D721Med (cell line): Measurements from ENCODE around the gene CA5B.
"Not testable (repeated sequence)": the region's sequence is repeated elsewhere in the genome, so short reads cannot be mapped to it uniquely, and the experiment has no call there.

ENCODE experiments used
- DNase-seq: peaks from one replicate; pipeline ENCODE4 v3.0.0; 2011; ENCODE audit warnings: low spot score; ENCODE audit not compliant: insufficient read length
- FAIRE-seq: peaks from 2 replicates; lab custom pipeline; 2011; peaks lifted over from hg19 to GRCh38; lab: Jason Lieb, UNC
- CTCF ChIP-seq: IDR thresholded peaks from 2 replicates; pipeline ENCODE4 v1.5.1; 2012; ENCODE audit warnings: mild to moderate bottlenecking, control low read depth; ENCODE audit not compliant: insufficient read depth; ENCODE audit errors: missing control alignments

CA5B gene

DNA sequence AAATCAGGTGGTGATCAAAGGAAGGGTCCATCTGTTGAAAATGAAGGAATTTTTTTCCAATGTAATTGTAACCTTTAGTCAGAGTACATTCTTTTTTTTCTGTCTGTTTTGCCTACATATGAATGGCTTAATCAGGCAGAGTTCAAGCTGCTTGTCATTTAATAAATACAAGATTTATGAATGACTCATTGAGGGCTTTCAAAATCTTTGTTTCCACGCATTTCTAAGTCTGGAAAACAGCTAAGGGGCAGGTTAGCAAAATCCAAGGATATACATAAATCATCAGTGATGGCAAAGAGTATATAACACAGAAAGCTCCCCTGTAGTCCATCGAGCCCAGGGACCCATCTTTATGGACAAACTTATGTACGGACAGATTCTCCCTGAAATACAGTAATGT lies 1.8 kb downstream of the CA5B start:
- DNase-seq (no peak), FAIRE-seq (no peak)
- TF ChIP-seq CTCF, result no peak

GRCh38 chrX:15744181-15744867 lies 6.3 kb downstream of the CA5B start:
- FAIRE-seq (no peak), DNase-seq (no peak)
- TF ChIP-seq CTCF, result no peak

DNA sequence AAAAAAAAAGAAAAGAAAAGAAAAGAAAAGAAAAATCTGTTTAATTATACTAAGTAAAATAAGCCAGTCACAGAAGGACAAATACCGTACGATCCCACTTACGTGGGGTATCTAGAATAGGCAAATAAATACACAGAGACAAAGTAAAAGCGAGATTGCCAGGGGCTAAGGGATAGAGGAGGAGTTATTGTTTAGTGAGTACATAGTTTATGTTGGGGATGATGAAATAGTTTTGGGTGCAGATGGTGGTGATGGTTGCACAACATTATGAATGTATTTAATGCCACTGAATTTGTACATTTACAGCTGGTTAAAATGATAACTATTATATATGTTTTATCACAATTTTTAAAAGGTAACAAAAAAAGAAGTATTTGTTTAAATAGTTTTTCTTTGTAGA lies 7.1 kb downstream of the CA5B start:
- TF ChIP-seq CTCF, result no peak
- FAIRE-seq, result no peak
- DNase-seq, result no peak

- not testable (repeated sequence) for FAIRE-seq
Observed at GRCh38 chrX:15746651-15747050, 8.6 kb downstream of the CA5B start.

DNA sequence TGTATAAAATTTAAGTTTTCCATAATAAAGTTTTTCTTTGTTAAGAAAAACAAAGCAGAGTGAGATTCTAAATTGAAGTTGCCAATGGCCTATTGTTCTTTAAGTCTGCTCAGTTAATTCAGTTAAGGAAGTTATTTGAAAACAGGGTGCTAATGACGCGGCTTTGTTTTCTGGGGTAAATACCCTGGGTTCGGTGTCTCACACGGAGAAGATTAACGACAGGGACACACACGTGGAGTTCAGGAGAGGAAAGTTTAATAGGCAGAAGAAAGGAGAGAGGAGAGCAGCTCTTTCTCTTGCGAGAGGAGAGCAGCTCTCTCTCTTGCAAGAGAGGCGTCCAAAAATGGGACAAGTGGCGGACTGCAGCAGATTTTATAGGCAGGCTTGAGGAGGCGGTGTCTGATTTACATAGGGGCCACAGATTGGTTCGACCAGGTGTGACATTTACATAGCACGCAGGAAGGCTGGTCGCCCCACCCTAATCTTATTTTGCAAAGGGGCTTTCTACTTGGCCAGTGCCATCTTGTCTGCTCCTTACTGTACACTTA lies 9.6 kb downstream of the CA5B start:
- TF ChIP-seq CTCF, result no peak
- FAIRE-seq (no peak), DNase-seq (no peak)

More at GRCh38 chrX:15746651-15747050, 8.6 kb downstream of the CA5B start:
- not testable (repeated sequence) for DNase-seq

- no peak for TF ChIP-seq CTCF
- no peak for DNase-seq
- FAIRE-seq, result no peak
Observed at GRCh38 chrX:15748841-15749240, 10.8 kb downstream of the CA5B start.

GRCh38 chrX:15749642-15750610 lies 11.9 kb downstream of the CA5B start:
- DNase-seq (no peak), FAIRE-seq (no peak)
- no peak for TF ChIP-seq CTCF
